ENCODE results near the gene FAM200A.

- TF ChIP-seq POLR2A (IDR thresholded peaks at IDR 0.05) = no peak
- no peak for TF ChIP-seq CTCF (IDR thresholded peaks at IDR 0.05)
Observed at GRCh38 chr7:99562114-99562784, 10.3 kb upstream of the FAM200A start.

Data from adrenal gland (tissue), 5 donors.